HCT116 (cell line): Measurements from ENCODE around the gene CACNG5. TPM values are rescaled to one million over a fixed set of nuclear protein-coding genes. Genes with fewer than 3 reads are reported as not detected.

ENCODE experiments used
- ATAC-seq: fragments of 200-7000 bp; cut with Tn5 transposase; 2 replicates; pipeline ENCODE4 v1.9.1; 2020; ENCODE audit warnings: mild to moderate bottlenecking, moderate library complexity
- BruUV-seq: library from RNA; stranded (reverse); fragments of 400-500 nt; replicated peaks from 2 replicates; lab custom pipeline; 2021; lab: Mats Ljungman, UMichigan
- CTCF ChIA-PET: fragments of 300-600 bp; sonication (Branson Sonifier 250); formaldehyde crosslinking; loops from one replicate; lab custom pipeline; 2021; ENCODE audit warnings: antibody characterized with exemption; lab: Charles Lee
- POLR2A ChIA-PET: fragments of 300-600, 350-600 bp; sonication (Branson Sonifier 250); formaldehyde crosslinking; loops from one replicate; lab custom pipeline; 2021; ENCODE audit warnings: antibody characterized with exemption; lab: Charles Lee
- RAD21 ChIA-PET, 2 experiments: fragments of 300-600 bp; sonication (Branson Sonifier 250); formaldehyde crosslinking; loops; one replicate each; lab custom pipeline; 2023; ENCODE audit warnings: low total read pairs in 2 of 2; ENCODE audit not compliant: uncharacterized antibody in 2 of 2, unreplicated experiment in 2 of 2, low non-redundant PET in 1 of 2; lab: Charles Lee
- DNase-seq: peaks from one replicate; pipeline ENCODE4 v3.0.0-alpha.2; 2010; ENCODE audit warnings: low read depth, low spot score
- H2AFZ ChIP-seq: fragments of 200-600 bp; shearing (Covaris generic), sonication (generic); 2 replicates; pipeline ENCODE4 v1.6.1; 2017; ENCODE audit warnings: low read depth, mixed run types, mixed read lengths, antibody characterized with exemption, low read length; ENCODE audit not compliant: poor library complexity, severe bottlenecking
- H3K27ac ChIP-seq: 2 replicates; pipeline ENCODE4 v1.5.1; 2012; ENCODE audit warnings: low read depth, low read length
- H3K27me3 ChIP-seq: fragments of 200-600 bp; sonication (generic); 2 replicates; pipeline ENCODE4 v1.6.1; 2016; ENCODE audit warnings: mixed run types, low read length, mixed read lengths; ENCODE audit not compliant: insufficient read depth
- H3K36me3 ChIP-seq, 2 experiments: fragments of 200-500 bp in 1 of 2; fragments of 200-600 bp in 1 of 2; sonication (Bioruptor generic) in 1 of 2; sonication (generic) in 1 of 2; 2 replicates each; pipeline versions ENCODE4 v1.5.1 to v1.6.1; 2014 to 2016; ENCODE audit warnings: low read length in 2 of 2, inconsistent platforms in 1 of 2, mixed read lengths in 1 of 2, mixed run types in 1 of 2; ENCODE audit not compliant: insufficient read depth in 2 of 2, control insufficient read depth in 1 of 2
- H3K4me1 ChIP-seq, 2 experiments: fragments of 200-600 bp in 1 of 2; sonication (generic) in 1 of 2; 2 replicates each; pipeline versions ENCODE4 v1.5.1 to v1.6.1; 2012 to 2017; ENCODE audit warnings: low read length in 2 of 2, inconsistent platforms in 1 of 2, mild to moderate bottlenecking in 1 of 2, mixed read lengths in 1 of 2, mixed run types in 1 of 2, moderate library complexity in 1 of 2; ENCODE audit not compliant: insufficient read depth in 2 of 2, control insufficient read depth in 1 of 2
- H3K4me2 ChIP-seq: fragments of 200-600 bp; sonication (generic); 2 replicates; pipeline ENCODE4 v1.6.1; 2017; ENCODE audit warnings: mixed run types, low read length, mixed read lengths
- H3K4me3 ChIP-seq, 2 experiments: fragments of 200-600 bp in 1 of 2; sonication (generic) in 1 of 2; replicated peaks in 1 of 2; 2 replicates each; pipeline ENCODE4 v1.5.1; 2011 to 2016; ENCODE audit warnings: low read length in 2 of 2, control low read depth in 1 of 2, low read depth in 1 of 2, mild to moderate bottlenecking in 1 of 2, mixed read lengths in 1 of 2, mixed run types in 1 of 2
- H3K79me2 ChIP-seq: fragments of 200-600 bp; sonication (generic); 2 replicates; pipeline ENCODE4 v1.6.1; 2017; ENCODE audit warnings: mild to moderate bottlenecking, mixed run types, low read length, moderate library complexity, mixed read lengths; ENCODE audit not compliant: insufficient read depth
- H3K9ac ChIP-seq: fragments of 200-600 bp; sonication (generic); 2 replicates; pipeline ENCODE4 v1.6.1; 2016; ENCODE audit warnings: low read length, mixed read lengths
- H3K9me2 ChIP-seq: fragments of 200-600 bp; sonication (generic), shearing (Covaris generic); 2 replicates; pipeline ENCODE4 v1.6.1; 2017; ENCODE audit warnings: mixed run types, mild to moderate bottlenecking, moderate library complexity; ENCODE audit not compliant: insufficient read depth
- H3K9me3 ChIP-seq, 2 experiments: fragments of 200-500 bp in 1 of 2; fragments of 200-600 bp in 1 of 2; sonication (Bioruptor generic) in 1 of 2; sonication (generic) in 1 of 2; 2 replicates each; pipeline ENCODE4 v1.6.1; 2014 to 2017; ENCODE audit warnings: low read length in 2 of 2, mixed read lengths in 2 of 2, inconsistent platforms in 1 of 2, low read depth in 1 of 2, mild to moderate bottlenecking in 1 of 2, mixed run types in 1 of 2, moderate library complexity in 1 of 2; ENCODE audit not compliant: control insufficient read depth in 1 of 2, insufficient read depth in 1 of 2
- H4K20me1 ChIP-seq: fragments of 200-600 bp; sonication (generic), shearing (Covaris generic); 2 replicates; pipeline ENCODE4 v1.6.1; 2017; ENCODE audit warnings: mixed run types, mild to moderate bottlenecking, moderate library complexity; ENCODE audit not compliant: insufficient read depth
- EGR1 ChIP-seq: IDR thresholded peaks from 2 replicates; pipeline ENCODE4 v1.6.1; 2012; ENCODE audit warnings: low read depth
- ELF1 ChIP-seq: IDR thresholded peaks from 2 replicates; pipeline ENCODE4 v1.6.1; 2012; ENCODE audit warnings: low read depth, borderline replicate concordance
- SRF ChIP-seq: IDR thresholded peaks from 2 replicates; pipeline ENCODE4 v1.6.1; 2012; ENCODE audit warnings: low read depth
- ZFX ChIP-seq: fragments of 450-650 bp; IDR thresholded peaks from 2 replicates; pipeline ENCODE4 v1.6.1; 2017
- intact Hi-C: fragments of 100-400 bp; cut with micrococcal nuclease; formaldehyde crosslinking; loops from 2 replicates; pipeline ENCODE4 v1.10.0; 2022
- total RNA-seq: library from RNA; stranded (reverse); gene quantifications from one replicate; pipeline ENCODE4 v1.2.1, GENCODE V29; 2021; ENCODE audit not compliant: unreplicated experiment
- TF ChIP-seq, protein P1 (sequence below): IDR thresholded peaks from 2 replicates; pipeline ENCODE4 v1.6.1; 2012; ENCODE audit warnings: low read depth

The CACNG5 gene
- total RNA-seq, 1 experiment from 2014 or later, result not detected

- Histone ChIP-seq H3K9me2 (no peaks in the 10 kb centered on the region), H3K9me3 (no peaks in the 10 kb centered on the region), H3K9ac (no peak overlapping the region), H3K27me3 (no peaks in the 10 kb centered on the region; the same call in 1 of the 2 replicates), H2AFZ (no peak overlapping the region), H3K36me3 (no peaks in the 10 kb centered on the region), H3K4me3 (no peak overlapping the region), H3K4me1 (no peaks in the 10 kb centered on the region), H3K4me2 (no peak overlapping the region), H4K20me1 (no peaks in the 10 kb centered on the region), H3K79me2 (no peaks in the 10 kb centered on the region), H3K27ac (no peak overlapping the region)
- no peak for TF ChIP-seq SRF
- TF ChIP-seq ZFX, result no peak
- no peak for TF ChIP-seq EGR1
- no peak for TF ChIP-seq ELF1
- TF ChIP-seq, protein P1, sequence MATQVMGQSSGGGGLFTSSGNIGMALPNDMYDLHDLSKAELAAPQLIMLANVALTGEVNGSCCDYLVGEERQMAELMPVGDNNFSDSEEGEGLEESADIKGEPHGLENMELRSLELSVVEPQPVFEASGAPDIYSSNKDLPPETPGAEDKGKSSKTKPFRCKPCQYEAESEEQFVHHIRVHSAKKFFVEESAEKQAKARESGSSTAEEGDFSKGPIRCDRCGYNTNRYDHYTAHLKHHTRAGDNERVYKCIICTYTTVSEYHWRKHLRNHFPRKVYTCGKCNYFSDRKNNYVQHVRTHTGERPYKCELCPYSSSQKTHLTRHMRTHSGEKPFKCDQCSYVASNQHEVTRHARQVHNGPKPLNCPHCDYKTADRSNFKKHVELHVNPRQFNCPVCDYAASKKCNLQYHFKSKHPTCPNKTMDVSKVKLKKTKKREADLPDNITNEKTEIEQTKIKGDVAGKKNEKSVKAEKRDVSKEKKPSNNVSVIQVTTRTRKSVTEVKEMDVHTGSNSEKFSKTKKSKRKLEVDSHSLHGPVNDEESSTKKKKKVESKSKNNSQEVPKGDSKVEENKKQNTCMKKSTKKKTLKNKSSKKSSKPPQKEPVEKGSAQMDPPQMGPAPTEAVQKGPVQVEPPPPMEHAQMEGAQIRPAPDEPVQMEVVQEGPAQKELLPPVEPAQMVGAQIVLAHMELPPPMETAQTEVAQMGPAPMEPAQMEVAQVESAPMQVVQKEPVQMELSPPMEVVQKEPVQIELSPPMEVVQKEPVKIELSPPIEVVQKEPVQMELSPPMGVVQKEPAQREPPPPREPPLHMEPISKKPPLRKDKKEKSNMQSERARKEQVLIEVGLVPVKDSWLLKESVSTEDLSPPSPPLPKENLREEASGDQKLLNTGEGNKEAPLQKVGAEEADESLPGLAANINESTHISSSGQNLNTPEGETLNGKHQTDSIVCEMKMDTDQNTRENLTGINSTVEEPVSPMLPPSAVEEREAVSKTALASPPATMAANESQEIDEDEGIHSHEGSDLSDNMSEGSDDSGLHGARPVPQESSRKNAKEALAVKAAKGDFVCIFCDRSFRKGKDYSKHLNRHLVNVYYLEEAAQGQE, result no peak
- POLR2A ChIA-PET, result no interaction called here
- intact Hi-C loops, result no loop called here
- RAD21 ChIA-PET, result no interaction called here
- BruUV-seq, result no TSS peak
- DNase-seq (no peak), ATAC-seq (no peak)
- CTCF ChIA-PET, result no interaction called here
Observed at GRCh38 chr17:66898536-66898935, 63.6 kb downstream of the CACNG5 start.
